Measurements from ENCODE around the gene GSDME. TPM values are rescaled to one million over a fixed set of nuclear protein-coding genes. Genes with fewer than 3 reads are reported as not detected.
"Not testable (repeated sequence)": the region's sequence is repeated elsewhere in the genome, so short reads cannot be mapped to it uniquely, and the experiment has no call there.

GSDME gene
- total and polyA plus RNA-seq, 4 experiments from 2014 or later: 0.46 to 1.7 (median 0.92) TPM

- POLR2A ChIA-PET (ENCODE audit: partially characterized antibody): no interaction called here
- Mint-ChIP-seq H3K27ac (no peak overlapping the region), H3K27me3 (peaks cover 4 to 6% of the 10 kb centered on the region in 2 donors), H3K36me3 (no peaks in the 10 kb centered on the region), H3K9me3 (peaks cover 2 to 22% (median 13%) of the 10 kb centered on the region in 8 donors), H3K4me1 (no peaks in the 10 kb centered on the region), H3K4me3 (no peak overlapping the region)
- no peaks in the 10 kb centered on the region for H3K9me3 ChIP-seq (ENCODE audit: control insufficient read depth in 1 of 2, low read length in 2 of 2)
- intact Hi-C loops (cut with micrococcal nuclease): no loop called here
- CTCF ChIA-PET (ENCODE audit: partially characterized antibody): no interaction called here
- H3K27me3 ChIP-seq (ENCODE audit: insufficient read depth, low read length): no peaks in the 10 kb centered on the region
- no peak for DNase-seq
- no peaks in the 10 kb centered on the region for H3K4me1 ChIP-seq (ENCODE audit: insufficient read depth, low read length)
- no peak overlapping the region for H3K27ac ChIP-seq (ENCODE audit: low read depth, low read length)
- no peaks in the 10 kb centered on the region for H3K36me3 ChIP-seq (ENCODE audit: insufficient read depth, low read length)
- no peak overlapping the region for H3K4me3 ChIP-seq (ENCODE audit: low read length in 2 of 2)
Observed at GRCh38 chr7:24741679-24742505, 15.4 kb downstream of the GSDME start.

- Histone ChIP-seq H3K9me3 (ENCODE audit: control insufficient read depth in 1 of 2, low read length in 2 of 2) (no peaks in the 10 kb centered on the region), H3K36me3 (ENCODE audit: insufficient read depth, low read length) (no peaks in the 10 kb centered on the region), H3K27me3 (ENCODE audit: insufficient read depth, low read length) (no peaks in the 10 kb centered on the region), H3K27ac (ENCODE audit: low read depth, low read length) (no peak overlapping the region), H3K4me1 (ENCODE audit: insufficient read depth, low read length) (no peaks in the 10 kb centered on the region), H3K4me3 (ENCODE audit: low read length in 2 of 2) (no peak overlapping the region)
- peaks cover 2 to 6% of the 10 kb centered on the region in 2 donors for H3K27me3 Mint-ChIP-seq
- H3K9me3 Mint-ChIP-seq: peaks cover 2 to 26% (median 14%) of the 10 kb centered on the region in 8 donors
- no peak overlapping the region for H3K27ac Mint-ChIP-seq
- ChIA-PET POLR2A (ENCODE audit: partially characterized antibody) (no interaction called here), CTCF (ENCODE audit: partially characterized antibody) (no interaction called here)
- H3K36me3 Mint-ChIP-seq: no peaks in the 10 kb centered on the region
- H3K4me1 Mint-ChIP-seq: no peaks in the 10 kb centered on the region
- no peak for DNase-seq
- H3K4me3 Mint-ChIP-seq: no peak overlapping the region
- intact Hi-C loops (cut with micrococcal nuclease): no loop called here
Observed at GRCh38 chr7:24740871-24741270, 16.4 kb downstream of the GSDME start.

DNA sequence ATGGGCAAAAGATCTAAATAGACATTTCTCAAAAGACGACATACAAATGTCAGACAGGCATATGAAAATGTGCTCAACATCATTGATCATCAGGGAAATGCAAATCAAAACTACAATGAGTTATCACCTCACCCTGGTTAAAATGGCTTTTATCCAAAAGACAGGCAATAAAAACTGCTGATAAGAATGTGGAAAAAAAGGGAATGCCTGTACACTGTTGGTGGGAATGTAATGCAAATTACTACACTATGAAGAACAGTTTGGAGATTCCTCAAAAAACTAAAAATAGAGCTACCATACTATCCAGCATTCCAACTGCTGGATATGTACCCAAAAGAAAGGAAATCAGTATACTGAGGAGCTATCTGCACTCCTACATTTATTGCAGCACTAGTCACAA lies 18.0 kb downstream of the GSDME start:
- no peaks in the 10 kb centered on the region for H3K36me3 Mint-ChIP-seq
- POLR2A ChIA-PET (ENCODE audit: partially characterized antibody): no interaction called here
- H3K9me3 Mint-ChIP-seq: peaks cover 2 to 28% (median 16%) of the 10 kb centered on the region in 8 donors
- Histone ChIP-seq H3K36me3 (ENCODE audit: insufficient read depth, low read length) (no peaks in the 10 kb centered on the region), H3K27me3 (ENCODE audit: insufficient read depth, low read length) (no peaks in the 10 kb centered on the region), H3K4me1 (ENCODE audit: insufficient read depth, low read length) (no peaks in the 10 kb centered on the region), H3K27ac (ENCODE audit: low read depth, low read length) (no peak overlapping the region), H3K9me3 (ENCODE audit: control insufficient read depth in 1 of 2, low read length in 2 of 2) (no peaks in the 10 kb centered on the region), H3K4me3 (ENCODE audit: low read length in 2 of 2) (no peak overlapping the region)
- H3K4me1 Mint-ChIP-seq: no peaks in the 10 kb centered on the region
- intact Hi-C loops (cut with micrococcal nuclease): no loop called here
- H3K27ac Mint-ChIP-seq: no peak overlapping the region
- DNase-seq: no peak
- CTCF ChIA-PET (ENCODE audit: partially characterized antibody): no interaction called here
- H3K27me3 Mint-ChIP-seq: peaks cover 5 to 7% of the 10 kb centered on the region in 2 donors
- no peak overlapping the region for H3K4me3 Mint-ChIP-seq

DNA sequence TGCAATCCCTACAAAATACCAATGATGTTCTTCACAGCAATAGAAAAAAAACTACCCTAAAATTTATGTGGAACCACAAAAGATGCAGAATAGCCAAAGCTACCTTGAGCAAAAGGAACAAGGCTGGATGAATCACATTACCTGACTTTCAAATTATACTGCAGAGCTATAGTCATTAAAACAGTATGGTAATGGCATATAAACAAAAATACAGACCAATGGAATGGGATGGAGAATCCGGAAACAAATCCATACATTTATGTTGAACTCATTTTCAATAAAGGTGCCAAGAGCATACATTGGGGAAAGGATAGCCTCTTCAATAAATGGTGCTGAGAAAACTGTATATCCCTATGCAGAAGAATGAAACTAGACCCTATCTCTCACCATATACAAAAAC lies 18.7 kb downstream of the GSDME start:
- peaks cover 7% of the 10 kb centered on the region in 2 donors for H3K27me3 Mint-ChIP-seq
- Histone ChIP-seq H3K27ac (ENCODE audit: low read depth, low read length) (no peak overlapping the region), H3K4me3 (ENCODE audit: low read length in 2 of 2) (no peak overlapping the region), H3K4me1 (ENCODE audit: insufficient read depth, low read length) (no peaks in the 10 kb centered on the region), H3K27me3 (ENCODE audit: insufficient read depth, low read length) (no peaks in the 10 kb centered on the region), H3K36me3 (ENCODE audit: insufficient read depth, low read length) (no peaks in the 10 kb centered on the region), H3K9me3 (ENCODE audit: control insufficient read depth in 1 of 2, low read length in 2 of 2) (no peaks in the 10 kb centered on the region)
- DNase-seq: no peak
- intact Hi-C loops (cut with micrococcal nuclease): no loop called here
- ChIA-PET CTCF (ENCODE audit: partially characterized antibody) (no interaction called here), POLR2A (ENCODE audit: partially characterized antibody) (no interaction called here)
- H3K27ac Mint-ChIP-seq: no peak overlapping the region
- peaks cover 2 to 28% (median 16%) of the 10 kb centered on the region in 8 donors for H3K9me3 Mint-ChIP-seq
- no peaks in the 10 kb centered on the region for H3K4me1 Mint-ChIP-seq
- H3K4me3 Mint-ChIP-seq: no peak overlapping the region
- no peaks in the 10 kb centered on the region for H3K36me3 Mint-ChIP-seq

DNA sequence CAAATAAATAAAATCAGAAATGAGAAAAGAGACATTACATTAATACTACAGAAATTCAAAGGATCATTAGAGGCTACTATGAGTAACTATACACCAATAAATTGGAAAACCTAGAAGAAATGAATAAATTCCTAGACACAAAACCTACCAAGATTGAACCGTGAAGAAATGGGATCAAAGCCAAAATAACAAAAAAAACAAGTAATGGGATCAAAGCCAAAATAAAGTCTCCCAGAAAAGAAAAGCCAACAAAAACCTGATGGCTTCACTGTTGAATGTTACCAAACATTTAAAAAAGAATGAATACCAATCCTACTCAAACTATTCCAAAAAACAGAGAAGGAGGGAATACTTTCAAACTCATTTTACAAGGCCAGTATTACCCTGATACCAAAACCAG lies 20.0 kb downstream of the GSDME start:
- peaks cover 2 to 28% (median 16%) of the 10 kb centered on the region in 8 donors for H3K9me3 Mint-ChIP-seq
- peaks cover 7 to 8% of the 10 kb centered on the region in 2 donors for H3K27me3 Mint-ChIP-seq
- Histone ChIP-seq H3K9me3 (ENCODE audit: control insufficient read depth in 1 of 2, low read length in 2 of 2) (no peaks in the 10 kb centered on the region), H3K27ac (ENCODE audit: low read depth, low read length) (no peak overlapping the region), H3K4me3 (ENCODE audit: low read length in 2 of 2) (no peak overlapping the region), H3K27me3 (ENCODE audit: insufficient read depth, low read length) (no peaks in the 10 kb centered on the region), H3K4me1 (ENCODE audit: insufficient read depth, low read length) (no peaks in the 10 kb centered on the region), H3K36me3 (ENCODE audit: insufficient read depth, low read length) (no peaks in the 10 kb centered on the region)
- no peak overlapping the region for H3K27ac Mint-ChIP-seq
- no peaks in the 10 kb centered on the region for H3K4me1 Mint-ChIP-seq
- no peaks in the 10 kb centered on the region for H3K36me3 Mint-ChIP-seq
- intact Hi-C loops (cut with micrococcal nuclease): no loop called here
- CTCF ChIA-PET (ENCODE audit: partially characterized antibody): no interaction called here
- no peak overlapping the region for H3K4me3 Mint-ChIP-seq
- POLR2A ChIA-PET (ENCODE audit: partially characterized antibody): no interaction called here
- DNase-seq: no peak

DNA sequence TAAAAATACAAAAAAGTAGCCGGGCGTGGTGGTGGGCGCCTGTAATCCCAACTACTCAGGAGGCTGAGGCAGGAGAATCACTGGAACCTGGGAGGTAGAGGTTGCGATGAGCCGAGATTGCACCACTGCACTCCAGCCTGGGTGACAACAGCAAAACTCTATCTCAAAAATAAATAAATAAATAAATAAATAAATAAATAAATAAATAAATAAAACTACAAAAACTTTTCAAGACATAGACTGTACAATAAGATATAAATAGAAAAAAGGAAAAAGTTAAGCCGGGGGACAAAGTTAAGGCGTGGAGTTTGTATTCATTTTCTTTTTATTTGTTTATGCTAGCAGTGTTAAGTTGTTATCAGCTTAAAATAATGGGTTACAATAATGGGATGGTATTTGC lies 21.7 kb downstream of the GSDME start:
- H3K27me3 ChIP-seq (ENCODE audit: insufficient read depth, low read length); H3K36me3 Mint-ChIP-seq; H3K4me1 ChIP-seq (ENCODE audit: insufficient read depth, low read length); DNase-seq; H3K4me1 Mint-ChIP-seq; H3K27ac Mint-ChIP-seq; H3K36me3 ChIP-seq (ENCODE audit: insufficient read depth, low read length); H3K9me3 ChIP-seq (ENCODE audit: control insufficient read depth in 1 of 2, low read length in 2 of 2); CTCF ChIA-PET (ENCODE audit: partially characterized antibody); H3K27me3 Mint-ChIP-seq; H3K4me3 ChIP-seq (ENCODE audit: low read length in 2 of 2); intact Hi-C loops (cut with micrococcal nuclease); H3K27ac ChIP-seq (ENCODE audit: low read depth, low read length); H3K4me3 Mint-ChIP-seq; POLR2A ChIA-PET (ENCODE audit: partially characterized antibody): not testable (repeated sequence)
- peaks cover 2 to 28% (median 16%) of the 10 kb centered on the region in 8 donors for H3K9me3 Mint-ChIP-seq

DNA sequence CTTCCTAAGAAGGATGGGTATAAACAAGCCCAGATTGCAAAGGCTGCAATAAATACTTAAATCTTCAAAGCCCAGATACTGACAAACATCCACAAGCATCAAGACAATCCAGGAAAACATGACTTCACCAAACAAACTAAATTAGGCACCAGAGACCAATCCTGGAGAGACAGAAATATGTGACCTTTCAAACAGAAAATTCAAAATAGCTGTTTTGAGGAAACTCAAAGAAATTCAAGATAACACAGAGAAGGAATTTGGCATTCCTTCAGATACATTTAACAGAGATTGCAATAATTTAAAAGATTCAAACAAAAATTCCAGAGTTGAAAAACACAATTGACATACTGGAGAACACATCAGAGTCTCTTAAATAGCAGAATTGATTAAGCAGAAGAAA lies 23.0 kb downstream of the GSDME start:
- no peaks in the 10 kb centered on the region for H3K36me3 Mint-ChIP-seq
- no peak overlapping the region for H3K27ac ChIP-seq (ENCODE audit: low read depth, low read length)
- H3K4me1 ChIP-seq (ENCODE audit: insufficient read depth, low read length): no peaks in the 10 kb centered on the region
- DNase-seq: no peak
- no peaks in the 10 kb centered on the region for H3K36me3 ChIP-seq (ENCODE audit: insufficient read depth, low read length)
- no peaks in the 10 kb centered on the region for H3K4me1 Mint-ChIP-seq
- ChIA-PET POLR2A (ENCODE audit: partially characterized antibody) (no interaction called here), CTCF (ENCODE audit: partially characterized antibody) (interaction anchor here (0.6 kb wide), 1 partner anchor 1630 kb away, joined by 3 read pairs; no protein-coding TSS in a partner anchor)
- peaks cover 9 to 14% of the 10 kb centered on the region in 2 donors for H3K27me3 Mint-ChIP-seq
- H3K4me3 ChIP-seq (ENCODE audit: low read length in 2 of 2): no peak overlapping the region
- intact Hi-C loops (cut with micrococcal nuclease): no loop called here
- H3K27me3 ChIP-seq (ENCODE audit: insufficient read depth, low read length): no peaks in the 10 kb centered on the region
- peaks cover 2 to 28% (median 16%) of the 10 kb centered on the region in 8 donors for H3K9me3 Mint-ChIP-seq
- no peak overlapping the region for H3K27ac Mint-ChIP-seq
- no peaks in the 10 kb centered on the region for H3K9me3 ChIP-seq (ENCODE audit: control insufficient read depth in 1 of 2, low read length in 2 of 2)
- H3K4me3 Mint-ChIP-seq: no peak overlapping the region

All from CD4-positive, alpha-beta memory T cell (primary cell).